Fibroblast of mammary gland (primary cell): Measurements from ENCODE around the gene OSMR.

ENCODE experiments used
- DNase-seq: peaks from one replicate; pipeline ENCODE4 v3.0.0-alpha.2; 2010; ENCODE audit warnings: low read depth
- H3K4me3 ChIP-seq: 2 replicates; pipeline ENCODE4 v1.5.1; 2011; ENCODE audit warnings: low read depth, mild to moderate bottlenecking, low read length, moderate library complexity; ENCODE audit not compliant: control insufficient read depth
- TF ChIP-seq, protein P1 (sequence below): conservative IDR thresholded peaks from 2 replicates; pipeline ENCODE4 v1.5.1; 2011; ENCODE audit warnings: low read depth, low read length, inconsistent platforms; ENCODE audit not compliant: control insufficient read depth, insufficient read depth

Gene OSMR

DNA sequence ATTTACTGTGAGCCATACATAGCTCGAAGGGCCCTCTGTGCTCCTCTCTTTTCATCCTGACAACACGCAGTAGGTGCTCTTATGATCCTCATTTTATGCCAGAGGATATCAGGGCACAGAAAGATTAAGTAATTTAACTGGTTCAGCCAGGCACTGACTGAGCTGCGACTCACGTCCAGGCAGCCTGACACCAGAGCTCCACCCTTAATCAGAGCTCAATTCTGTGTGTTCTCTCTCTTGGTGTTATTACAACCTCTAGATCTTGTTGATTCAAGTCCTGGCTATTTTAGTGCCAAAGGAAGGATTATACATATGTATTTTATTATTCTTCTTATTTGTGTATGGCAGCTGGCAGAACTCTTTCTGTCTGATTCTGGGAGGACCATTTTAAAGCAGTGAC, 59.7 kb downstream of the OSMR start:
- TF ChIP-seq, protein P1, sequence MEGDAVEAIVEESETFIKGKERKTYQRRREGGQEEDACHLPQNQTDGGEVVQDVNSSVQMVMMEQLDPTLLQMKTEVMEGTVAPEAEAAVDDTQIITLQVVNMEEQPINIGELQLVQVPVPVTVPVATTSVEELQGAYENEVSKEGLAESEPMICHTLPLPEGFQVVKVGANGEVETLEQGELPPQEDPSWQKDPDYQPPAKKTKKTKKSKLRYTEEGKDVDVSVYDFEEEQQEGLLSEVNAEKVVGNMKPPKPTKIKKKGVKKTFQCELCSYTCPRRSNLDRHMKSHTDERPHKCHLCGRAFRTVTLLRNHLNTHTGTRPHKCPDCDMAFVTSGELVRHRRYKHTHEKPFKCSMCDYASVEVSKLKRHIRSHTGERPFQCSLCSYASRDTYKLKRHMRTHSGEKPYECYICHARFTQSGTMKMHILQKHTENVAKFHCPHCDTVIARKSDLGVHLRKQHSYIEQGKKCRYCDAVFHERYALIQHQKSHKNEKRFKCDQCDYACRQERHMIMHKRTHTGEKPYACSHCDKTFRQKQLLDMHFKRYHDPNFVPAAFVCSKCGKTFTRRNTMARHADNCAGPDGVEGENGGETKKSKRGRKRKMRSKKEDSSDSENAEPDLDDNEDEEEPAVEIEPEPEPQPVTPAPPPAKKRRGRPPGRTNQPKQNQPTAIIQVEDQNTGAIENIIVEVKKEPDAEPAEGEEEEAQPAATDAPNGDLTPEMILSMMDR: no peak
- DNase-seq: peak; percentile 51
- no peak overlapping the region for H3K4me3 ChIP-seq

DNA sequence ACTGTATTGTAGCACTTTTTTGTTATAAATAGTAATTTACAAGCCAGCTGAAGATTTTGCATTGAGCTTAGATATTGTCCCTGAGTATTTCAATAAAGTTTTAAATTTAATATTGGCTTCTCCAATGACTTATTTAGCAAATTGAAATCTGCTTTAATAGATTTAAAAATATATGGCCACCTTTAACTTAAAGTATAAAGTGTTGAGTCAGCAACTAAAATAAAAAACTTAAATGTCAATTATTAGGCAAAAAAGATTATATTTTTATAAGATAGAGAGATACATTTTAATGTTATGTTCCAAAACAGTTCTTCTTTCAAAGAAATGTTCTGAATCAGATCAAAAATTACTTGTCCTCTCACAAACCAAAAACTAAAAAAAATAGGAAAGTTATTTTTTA, 60.7 kb downstream of the OSMR start:
- DNase-seq: no peak
- H3K4me3 ChIP-seq: no peak overlapping the region
- TF ChIP-seq, protein P1: no peak

DNA sequence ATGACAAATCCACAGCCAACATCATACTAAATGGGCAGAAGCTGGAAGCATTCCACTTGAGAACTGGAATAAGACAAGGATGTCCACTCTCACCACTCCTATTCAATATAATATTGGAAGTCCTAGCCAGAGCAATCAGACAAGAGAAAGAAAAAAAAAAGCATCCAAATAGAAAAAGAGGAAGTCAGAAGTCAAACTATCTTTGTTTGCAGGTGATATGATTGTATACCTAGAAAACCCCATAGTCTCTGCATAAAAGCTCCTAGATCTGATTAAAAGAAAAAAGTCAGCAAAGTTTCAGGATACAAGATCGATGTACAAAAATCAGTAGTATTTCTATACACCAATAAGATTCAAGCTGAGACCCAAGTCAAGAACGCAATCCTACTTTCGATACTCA, 66.1 kb downstream of the OSMR start:
- TF ChIP-seq, protein P1: no peak
- DNase-seq: no peak
- no peak overlapping the region for H3K4me3 ChIP-seq

DNA sequence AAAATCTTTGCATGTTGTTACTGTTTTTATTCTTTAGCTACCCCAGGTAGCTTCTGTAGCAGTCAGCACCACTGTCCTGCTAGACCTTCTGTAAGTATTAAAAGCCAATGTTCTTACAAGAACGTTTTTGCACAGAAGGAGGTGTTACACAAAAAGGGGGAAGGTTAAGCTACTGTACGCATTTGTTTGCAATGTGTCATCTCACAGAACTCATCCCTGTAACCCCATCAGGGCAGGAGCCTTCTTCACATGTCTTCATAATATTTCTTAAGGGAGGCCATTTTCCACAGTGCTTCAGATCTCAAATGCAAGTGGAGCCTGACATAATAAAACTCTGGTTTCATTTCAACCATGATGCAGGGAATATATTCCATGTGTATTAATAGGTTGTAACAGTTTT, 67.9 kb downstream of the OSMR start:
- H3K4me3 ChIP-seq: no peak overlapping the region
- peak; percentile 15 for DNase-seq
- TF ChIP-seq, protein P1: no peak

DNA sequence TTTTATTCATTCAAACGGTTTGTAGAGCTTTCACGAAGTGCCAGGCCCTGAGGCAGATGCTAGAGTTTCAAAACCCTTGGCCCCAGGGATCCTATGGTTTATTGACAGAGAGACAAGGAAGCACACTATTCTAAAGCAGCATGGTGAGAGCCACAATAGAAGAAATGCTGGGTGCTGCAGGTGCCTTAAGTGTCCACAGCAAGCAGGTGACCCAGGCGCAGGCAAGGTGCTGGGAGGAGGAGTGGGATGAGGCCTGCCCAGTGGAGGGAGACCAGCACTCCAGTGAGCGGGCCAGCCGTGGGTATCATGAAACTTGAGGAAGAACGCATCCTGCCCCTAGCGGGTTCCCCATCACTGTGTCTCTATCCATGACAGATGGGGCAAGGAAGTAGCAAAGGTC, 71.0 kb downstream of the OSMR start:
- H3K4me3 ChIP-seq: no peak overlapping the region
- no peak for DNase-seq
- TF ChIP-seq, protein P1: no peak

DNA sequence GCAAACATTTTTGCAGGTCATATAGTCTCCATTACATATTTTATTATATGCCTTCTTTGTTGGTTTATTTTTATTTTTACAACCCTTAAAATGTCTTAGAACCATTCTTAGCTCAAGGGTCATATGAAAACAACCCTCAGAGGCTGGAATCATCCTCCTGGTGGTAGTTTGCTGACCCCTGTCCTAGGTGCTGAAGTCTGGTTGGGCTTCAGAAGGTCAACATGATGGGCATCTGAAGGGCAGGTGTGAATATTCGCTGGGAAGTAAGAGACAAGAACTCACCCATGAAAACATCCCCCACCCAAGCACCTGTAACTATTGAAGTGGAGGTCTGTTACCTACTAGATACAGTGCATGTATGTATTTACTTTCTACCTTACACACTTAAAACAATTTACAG, 75.4 kb downstream of the OSMR start:
- H3K4me3 ChIP-seq: no peak overlapping the region
- TF ChIP-seq, protein P1: no peak
- peak; percentile 10 for DNase-seq

DNA sequence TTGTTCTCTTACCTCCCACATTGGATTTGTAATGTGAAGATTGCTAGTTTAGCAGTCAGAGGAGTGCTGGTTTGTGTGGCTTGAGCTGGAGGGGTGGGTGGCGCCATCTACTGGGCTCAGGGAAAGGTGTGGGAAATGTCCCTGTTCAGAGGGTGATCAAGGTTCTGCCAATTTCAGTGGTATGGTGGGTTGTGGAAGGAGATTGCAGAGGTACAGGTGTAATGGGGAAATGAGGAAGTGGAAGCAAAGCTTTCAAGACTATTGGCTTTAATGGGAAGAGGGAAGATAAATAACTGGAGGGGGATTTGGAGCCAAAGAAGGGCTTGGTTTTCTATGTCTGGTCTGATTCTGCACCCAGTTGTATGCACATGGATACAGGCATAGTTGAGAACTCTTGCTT, 76.4 kb downstream of the OSMR start:
- no peak overlapping the region for H3K4me3 ChIP-seq
- peak; percentile 60 for DNase-seq
- TF ChIP-seq, protein P1: peak; percentile 94
